K562 (cell line): ENCODE results near the gene ZZZ3.

Experiments
- CREM ChIP-seq: IDR thresholded peaks from 2 replicates; pipeline ENCODE4 v1.6.1; 2014; ENCODE audit warnings: antibody characterized with exemption, low read depth
- CTBP1 ChIP-seq: fragments of 450-650 bp; IDR thresholded peaks from 2 replicates; pipeline ENCODE4 v1.6.1; 2016; ENCODE audit warnings: borderline replicate concordance
- DIDO1 ChIP-seq: fragments of 450-650 bp; IDR thresholded peaks from 2 replicates; pipeline ENCODE4 v1.6.1; 2016; ENCODE audit warnings: low read depth, missing biosample characterization, missing genetic modification characterization
- FOXA3 ChIP-seq, 2 experiments: fragments of 450-650 bp in 1 of 2; sonication (generic) in 1 of 2; formaldehyde crosslinking; IDR thresholded peaks in 1 of 2; conservative IDR thresholded peaks in 1 of 2; 2 replicates each; pipeline versions ENCODE4 v1.4.0 to v1.8.0; 2020 to 2022; ENCODE audit warnings: mild to moderate bottlenecking in 2 of 2, missing genetic modification reagents in 1 of 2
- KLF1 ChIP-seq: fragments of 450-650 bp; IDR thresholded peaks from 2 replicates; pipeline ENCODE4 v1.6.1; 2016; ENCODE audit warnings: missing genetic modification characterization, missing compliant biosample characterization
- KLF16 ChIP-seq: IDR thresholded peaks from 2 replicates; pipeline ENCODE4 v1.6.1; 2016; ENCODE audit warnings: antibody characterized with exemption
- POLR2A ChIP-seq: fragments of 450-650 bp; conservative IDR thresholded peaks from 2 replicates; pipeline ENCODE4 v1.6.1; 2016
- SIN3A ChIP-seq, 2 experiments: fragments of 150-350 bp in 1 of 2; IDR thresholded peaks; 2 replicates each; pipeline ENCODE4 v1.6.1; 2011 to 2016; ENCODE audit warnings: borderline replicate concordance in 2 of 2, low read depth in 2 of 2, low read length in 2 of 2, mild to moderate bottlenecking in 2 of 2, moderate library complexity in 2 of 2; ENCODE audit not compliant: control insufficient read depth in 1 of 2
- SREBF1 ChIP-seq: fragments of 150-350 bp; IDR thresholded peaks from 2 replicates; pipeline ENCODE4 v1.6.1; 2014; ENCODE audit warnings: antibody characterized with exemption, low read depth, low read length, borderline replicate concordance
- SRF ChIP-seq, 2 experiments: fragments of 250-450, 450-650 bp in 1 of 2; sonication (Bioruptor Pico) in 1 of 2; sonication (generic) in 1 of 2; formaldehyde crosslinking; IDR thresholded peaks; 2 replicates each; pipeline versions ENCODE4 v1.5.0 to v1.5.1; 2020 to 2022; ENCODE audit warnings: mild to moderate bottlenecking in 1 of 2, missing genetic modification reagents in 1 of 2
- TF ChIP-seq, protein P1 (sequence below), 3 experiments: IDR thresholded peaks in 2 of 3; conservative IDR thresholded peaks in 1 of 3; 2 replicates each; pipeline ENCODE4 v1.5.1; 2011 to 2012; ENCODE audit warnings: low read length in 3 of 3, mild to moderate bottlenecking in 3 of 3, control low read depth in 2 of 3, improper control_type of control experiment in 1 of 3, inconsistent platforms in 1 of 3, low read depth in 1 of 3, mixed read lengths in 1 of 3, moderate library complexity in 1 of 3; ENCODE audit not compliant: insufficient read depth in 2 of 3
- TF ChIP-seq, protein P2 (sequence below), 2 experiments: fragments of 450-650 bp; formaldehyde crosslinking in 1 of 2; IDR thresholded peaks; 2 replicates each; pipeline versions ENCODE4 v1.4.0 to v1.6.1; 2014 to 2020; ENCODE audit warnings: mild to moderate bottlenecking in 2 of 2, borderline replicate concordance in 1 of 2, low read depth in 1 of 2

DNA sequence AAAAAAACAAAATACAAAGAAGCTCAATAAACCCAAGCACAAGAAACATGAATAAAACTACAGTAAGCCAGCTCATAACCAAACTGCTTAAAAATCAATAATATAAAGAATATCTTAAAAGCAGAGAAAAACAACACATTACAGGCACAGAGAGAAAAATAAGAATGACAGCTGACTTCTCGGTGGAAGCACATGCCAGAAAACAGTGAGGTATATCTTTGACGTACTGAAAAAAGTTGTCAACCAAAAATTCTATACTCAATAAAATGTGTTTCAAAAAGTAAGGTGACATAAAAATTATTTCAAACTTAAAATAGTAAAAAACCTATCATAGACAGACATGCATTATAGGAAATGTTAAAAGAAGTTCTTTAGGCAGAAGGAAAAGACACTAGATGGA, 33.3 kb downstream of the ZZZ3 start:
- no peak for TF ChIP-seq SIN3A (IDR thresholded peaks at IDR 0.05; ENCODE audit: borderline replicate concordance in 2 of 2, control insufficient read depth in 1 of 2, low read depth in 2 of 2, low read length in 2 of 2)
- TF ChIP-seq KLF16 = no peak
- no peak for TF ChIP-seq DIDO1 (tag)
- TF ChIP-seq SREBF1 = no peak
- TF ChIP-seq, protein P1, sequence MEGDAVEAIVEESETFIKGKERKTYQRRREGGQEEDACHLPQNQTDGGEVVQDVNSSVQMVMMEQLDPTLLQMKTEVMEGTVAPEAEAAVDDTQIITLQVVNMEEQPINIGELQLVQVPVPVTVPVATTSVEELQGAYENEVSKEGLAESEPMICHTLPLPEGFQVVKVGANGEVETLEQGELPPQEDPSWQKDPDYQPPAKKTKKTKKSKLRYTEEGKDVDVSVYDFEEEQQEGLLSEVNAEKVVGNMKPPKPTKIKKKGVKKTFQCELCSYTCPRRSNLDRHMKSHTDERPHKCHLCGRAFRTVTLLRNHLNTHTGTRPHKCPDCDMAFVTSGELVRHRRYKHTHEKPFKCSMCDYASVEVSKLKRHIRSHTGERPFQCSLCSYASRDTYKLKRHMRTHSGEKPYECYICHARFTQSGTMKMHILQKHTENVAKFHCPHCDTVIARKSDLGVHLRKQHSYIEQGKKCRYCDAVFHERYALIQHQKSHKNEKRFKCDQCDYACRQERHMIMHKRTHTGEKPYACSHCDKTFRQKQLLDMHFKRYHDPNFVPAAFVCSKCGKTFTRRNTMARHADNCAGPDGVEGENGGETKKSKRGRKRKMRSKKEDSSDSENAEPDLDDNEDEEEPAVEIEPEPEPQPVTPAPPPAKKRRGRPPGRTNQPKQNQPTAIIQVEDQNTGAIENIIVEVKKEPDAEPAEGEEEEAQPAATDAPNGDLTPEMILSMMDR (IDR thresholded peaks at IDR 0.05 in 2 of 3, conservative IDR thresholded peaks at IDR 0.05 in 1 of 3; ENCODE audit: insufficient read depth in 2 of 3, low read depth in 1 of 3, low read length in 3 of 3) = no peak
- no peak for TF ChIP-seq CREM
- no peak for TF ChIP-seq KLF1 (tag)
- no peak for TF ChIP-seq CTBP1
- TF ChIP-seq, protein P2, sequence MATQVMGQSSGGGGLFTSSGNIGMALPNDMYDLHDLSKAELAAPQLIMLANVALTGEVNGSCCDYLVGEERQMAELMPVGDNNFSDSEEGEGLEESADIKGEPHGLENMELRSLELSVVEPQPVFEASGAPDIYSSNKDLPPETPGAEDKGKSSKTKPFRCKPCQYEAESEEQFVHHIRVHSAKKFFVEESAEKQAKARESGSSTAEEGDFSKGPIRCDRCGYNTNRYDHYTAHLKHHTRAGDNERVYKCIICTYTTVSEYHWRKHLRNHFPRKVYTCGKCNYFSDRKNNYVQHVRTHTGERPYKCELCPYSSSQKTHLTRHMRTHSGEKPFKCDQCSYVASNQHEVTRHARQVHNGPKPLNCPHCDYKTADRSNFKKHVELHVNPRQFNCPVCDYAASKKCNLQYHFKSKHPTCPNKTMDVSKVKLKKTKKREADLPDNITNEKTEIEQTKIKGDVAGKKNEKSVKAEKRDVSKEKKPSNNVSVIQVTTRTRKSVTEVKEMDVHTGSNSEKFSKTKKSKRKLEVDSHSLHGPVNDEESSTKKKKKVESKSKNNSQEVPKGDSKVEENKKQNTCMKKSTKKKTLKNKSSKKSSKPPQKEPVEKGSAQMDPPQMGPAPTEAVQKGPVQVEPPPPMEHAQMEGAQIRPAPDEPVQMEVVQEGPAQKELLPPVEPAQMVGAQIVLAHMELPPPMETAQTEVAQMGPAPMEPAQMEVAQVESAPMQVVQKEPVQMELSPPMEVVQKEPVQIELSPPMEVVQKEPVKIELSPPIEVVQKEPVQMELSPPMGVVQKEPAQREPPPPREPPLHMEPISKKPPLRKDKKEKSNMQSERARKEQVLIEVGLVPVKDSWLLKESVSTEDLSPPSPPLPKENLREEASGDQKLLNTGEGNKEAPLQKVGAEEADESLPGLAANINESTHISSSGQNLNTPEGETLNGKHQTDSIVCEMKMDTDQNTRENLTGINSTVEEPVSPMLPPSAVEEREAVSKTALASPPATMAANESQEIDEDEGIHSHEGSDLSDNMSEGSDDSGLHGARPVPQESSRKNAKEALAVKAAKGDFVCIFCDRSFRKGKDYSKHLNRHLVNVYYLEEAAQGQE (IDR thresholded peaks at IDR 0.05; ENCODE audit: borderline replicate concordance) = no peak
- TF ChIP-seq, protein P2 (CRISPR knock-in tag; IDR thresholded peaks at IDR 0.05; ENCODE audit: low read depth) = no peak
- no peak for TF ChIP-seq POLR2A
- TF ChIP-seq SRF (CRISPR knock-in tag; IDR thresholded peaks at IDR 0.05) = no peak
- no peak for TF ChIP-seq FOXA3 (CRISPR knock-in tag; conservative IDR thresholded peaks at IDR 0.05 in 1 of 2, IDR thresholded peaks at IDR 0.05 in 1 of 2)
